ENCODE measurements around the gene POLDIP3.

POLDIP3 gene

GRCh38 chr22:42627981-42628380 lies 13.3 kb upstream of the POLDIP3 start:
- H3F3A ChIP-seq (ENCODE audit: insufficient read depth): no peaks in the 10 kb centered on the region; the same call in 1 of the 2 replicates
- no peaks in the 10 kb centered on the region for H3K9me3 ChIP-seq (ENCODE audit: insufficient read depth, low read length)
- H4K20me1 ChIP-seq (ENCODE audit: low read depth, low read length): no peaks in the 10 kb centered on the region
- no peaks in the 10 kb centered on the region for H3K79me2 ChIP-seq (ENCODE audit: insufficient read depth, low read length)
- TF ChIP-seq EZH2phosphoT487 (conservative IDR thresholded peaks at IDR 0.05; ENCODE audit: low read length) (no peak), CTCF (IDR thresholded peaks at IDR 0.05; ENCODE audit: insufficient read depth, low read length, poor library complexity, severe bottlenecking) (no peak)
- H3K4me3 ChIP-seq (ENCODE audit: insufficient read depth, low read length, poor library complexity, severe bottlenecking): no peak overlapping the region
- H3K4me2 ChIP-seq (ENCODE audit: low read depth, low read length, poor library complexity, severe bottlenecking): no peak overlapping the region
- no peak overlapping the region for H2AFZ ChIP-seq (ENCODE audit: low read depth, low read length, severe bottlenecking)
- H3K9ac ChIP-seq (ENCODE audit: low read length): no peak overlapping the region
- H3K36me3 ChIP-seq (ENCODE audit: low read length): no peaks in the 10 kb centered on the region
- H3K27ac ChIP-seq (ENCODE audit: low read depth, low read length): no peak overlapping the region
- no peaks in the 10 kb centered on the region for H3K9me2 ChIP-seq (replicated peaks; ENCODE audit: insufficient read depth, low read length)
- no peaks in the 10 kb centered on the region for H3K27me3 ChIP-seq (ENCODE audit: low read length)

GRCh38 chr22:42626951-42627625 lies 12.4 kb upstream of the POLDIP3 start:
- H3K9me2 ChIP-seq (replicated peaks; ENCODE audit: insufficient read depth, low read length): no peaks in the 10 kb centered on the region
- no peaks in the 10 kb centered on the region for H3K79me2 ChIP-seq (ENCODE audit: insufficient read depth, low read length)
- TF ChIP-seq CTCF (IDR thresholded peaks at IDR 0.05; ENCODE audit: insufficient read depth, low read length, poor library complexity, severe bottlenecking) (no peak), EZH2phosphoT487 (conservative IDR thresholded peaks at IDR 0.05; ENCODE audit: low read length) (no peak)
- no peaks in the 10 kb centered on the region for H3K27me3 ChIP-seq (ENCODE audit: low read length)
- H3K4me3 ChIP-seq (ENCODE audit: insufficient read depth, low read length, poor library complexity, severe bottlenecking): no peak overlapping the region
- H4K20me1 ChIP-seq (ENCODE audit: low read depth, low read length): no peaks in the 10 kb centered on the region
- H3K9ac ChIP-seq (ENCODE audit: low read length): no peak overlapping the region
- no peaks in the 10 kb centered on the region; the same call in 1 of the 2 replicates for H3F3A ChIP-seq (ENCODE audit: insufficient read depth)
- H3K4me2 ChIP-seq (ENCODE audit: low read depth, low read length, poor library complexity, severe bottlenecking): no peak overlapping the region
- no peaks in the 10 kb centered on the region for H3K36me3 ChIP-seq (ENCODE audit: low read length)
- H3K27ac ChIP-seq (ENCODE audit: low read depth, low read length): no peak overlapping the region
- H2AFZ ChIP-seq (ENCODE audit: low read depth, low read length, severe bottlenecking): no peak overlapping the region
- H3K9me3 ChIP-seq (ENCODE audit: insufficient read depth, low read length): no peaks in the 10 kb centered on the region

- no peak overlapping the region for H2AFZ ChIP-seq (ENCODE audit: low read depth, low read length, severe bottlenecking)
- no peaks in the 10 kb centered on the region for H3K36me3 ChIP-seq (ENCODE audit: low read length)
- no peaks in the 10 kb centered on the region; the same call in 1 of the 2 replicates for H3F3A ChIP-seq (ENCODE audit: insufficient read depth)
- no peak overlapping the region for H3K27ac ChIP-seq (ENCODE audit: low read depth, low read length)
- H3K9ac ChIP-seq (ENCODE audit: low read length): no peak overlapping the region
- no peaks in the 10 kb centered on the region for H3K27me3 ChIP-seq (ENCODE audit: low read length)
- H3K4me3 ChIP-seq (ENCODE audit: insufficient read depth, low read length, poor library complexity, severe bottlenecking): no peak overlapping the region
- no peak overlapping the region for H3K4me2 ChIP-seq (ENCODE audit: low read depth, low read length, poor library complexity, severe bottlenecking)
- no peaks in the 10 kb centered on the region for H4K20me1 ChIP-seq (ENCODE audit: low read depth, low read length)
- TF ChIP-seq CTCF (IDR thresholded peaks at IDR 0.05; ENCODE audit: insufficient read depth, low read length, poor library complexity, severe bottlenecking): no peak
- TF ChIP-seq EZH2phosphoT487 (conservative IDR thresholded peaks at IDR 0.05; ENCODE audit: low read length): no peak
- H3K9me3 ChIP-seq (ENCODE audit: insufficient read depth, low read length): no peaks in the 10 kb centered on the region
- H3K79me2 ChIP-seq (ENCODE audit: insufficient read depth, low read length): no peaks in the 10 kb centered on the region
- no peaks in the 10 kb centered on the region for H3K9me2 ChIP-seq (replicated peaks; ENCODE audit: insufficient read depth, low read length)
Observed at GRCh38 chr22:42626431-42626830, 11.7 kb upstream of the POLDIP3 start.

All from SU-DHL-6 (cell line).